Right atrium auricular region (tissue), 2 donors: ENCODE results near the gene PLAU. TPM values are rescaled to one million over a fixed set of nuclear protein-coding genes. Genes with fewer than 3 reads are reported as not detected.

Experiments used
- DNase-seq: peaks from one replicate; pipeline ENCODE4 v3.0.0-alpha.2; 2019; ENCODE audit warnings: low spot score
- H3K27ac ChIP-seq, 2 donors: fragments of 200-600 bp; sonication (generic); 1 replicate in 1 of 2; 2 replicates in 1 of 2; pipeline ENCODE4 v1.5.1; 2016 to 2019
- H3K27me3 ChIP-seq, 2 donors: fragments of 200-600 bp; sonication (generic); one replicate each; pipeline versions ENCODE4 v1.5.1 to v1.6.0; 2017 to 2019
- H3K36me3 ChIP-seq: fragments of 200-600 bp; sonication (generic); one replicate; pipeline ENCODE4 v1.5.1; 2016
- H3K4me1 ChIP-seq, 2 donors: fragments of 200-600 bp; sonication (generic); one replicate each; pipeline versions ENCODE4 v1.5.1 to v1.6.0; 2017 to 2019
- H3K4me3 ChIP-seq, 2 donors: fragments of 200-600 bp; sonication (generic); 1 replicate in 1 of 2; 2 replicates in 1 of 2; pipeline ENCODE4 v1.5.1; 2017 to 2019; ENCODE audit warnings: mild to moderate bottlenecking in 1 of 2, moderate library complexity in 1 of 2
- H3K9me3 ChIP-seq, 2 donors: fragments of 200-600 bp; sonication (generic); one replicate each; pipeline ENCODE4 v1.5.1; 2019
- CTCF ChIP-seq, 2 donors: fragments of 200-600 bp; sonication (generic); IDR thresholded peaks; one replicate each; pipeline ENCODE4 v1.5.1; 2019; ENCODE audit warnings: antibody characterized with exemption in 2 of 2
- total RNA-seq, 2 donors: library from RNA; depleted of rRNA; stranded (reverse); fragments of >200 nt; gene quantifications; one replicate each; pipeline ENCODE4 v1.1.0, GENCODE V29; 2016

Gene PLAU
- 1 to 10 TPM; 3.9 to 4.6 TPM for total RNA-seq

- Histone ChIP-seq H3K36me3 (no peaks in the 10 kb centered on the region), H3K27me3 (no peaks in the 10 kb centered on the region), H3K4me1 (peaks cover 0 to 70% of the 10 kb centered on the region in 2 donors), H3K27ac (peak within 1 kb of the TSS; percentile 75 to 82), H3K4me3 (peak within 1 kb of the TSS; percentile 47 to 72), H3K9me3 (no peaks in the 10 kb centered on the region)
- no peak for TF ChIP-seq CTCF (IDR thresholded peaks at IDR 0.05)
- DNase-seq, result no peak
Measured at GRCh38 chr10:73910764-73911552, at the start of gene PLAU. TSS of gene PLAU (plus strand) at chr10:73911132. CDS start at chr10:73911556, 424 bp downstream.

GRCh38 chr10:73862011-73862410 is 48.9 kb upstream of the PLAU start:
- no peaks in the 10 kb centered on the region for H3K27me3 ChIP-seq
- H3K4me3 ChIP-seq, result no peak overlapping the region
- peaks cover 22% of the 10 kb centered on the region for H3K36me3 ChIP-seq
- no peak overlapping the region for H3K27ac ChIP-seq
- no peak for DNase-seq
- no peaks in the 10 kb centered on the region for H3K9me3 ChIP-seq
- peaks cover 0 to 26% of the 10 kb centered on the region in 2 donors for H3K4me1 ChIP-seq
- no peak for TF ChIP-seq CTCF (IDR thresholded peaks at IDR 0.05)

GRCh38 chr10:73863039-73863817 is 47.7 kb upstream of the PLAU start:
- no peaks in the 10 kb centered on the region for H3K9me3 ChIP-seq
- H3K27ac ChIP-seq, result no peak overlapping the region
- DNase-seq, result no peak
- no peaks in the 10 kb centered on the region for H3K27me3 ChIP-seq
- TF ChIP-seq CTCF (IDR thresholded peaks at IDR 0.05), result no peak
- peaks cover 0 to 38% of the 10 kb centered on the region in 2 donors for H3K4me1 ChIP-seq
- H3K4me3 ChIP-seq, result no peak overlapping the region
- peaks cover 22% of the 10 kb centered on the region for H3K36me3 ChIP-seq

GRCh38 chr10:73864229-73864628 is 46.7 kb upstream of the PLAU start:
- H3K9me3 ChIP-seq, result no peaks in the 10 kb centered on the region
- peaks cover 15% of the 10 kb centered on the region for H3K36me3 ChIP-seq
- no peak overlapping the region for H3K4me3 ChIP-seq
- no peaks in the 10 kb centered on the region for H3K27me3 ChIP-seq
- peaks cover 0 to 45% of the 10 kb centered on the region in 2 donors for H3K4me1 ChIP-seq
- H3K27ac ChIP-seq, result no peak overlapping the region
- no peak for TF ChIP-seq CTCF (IDR thresholded peaks at IDR 0.05)
- no peak for DNase-seq

GRCh38 chr10:73865107-73865458 is 45.8 kb upstream of the PLAU start:
- Histone ChIP-seq H3K4me1 (peaks cover 0 to 45% of the 10 kb centered on the region in 2 donors), H3K27ac (peak overlapping the region in 1 of 2 donors; percentile 50), H3K36me3 (peaks cover 9% of the 10 kb centered on the region), H3K4me3 (no peak overlapping the region), H3K27me3 (no peaks in the 10 kb centered on the region), H3K9me3 (no peaks in the 10 kb centered on the region)
- DNase-seq, result no peak
- TF ChIP-seq CTCF (IDR thresholded peaks at IDR 0.05), result no peak
